Measurements from ENCODE around the gene UBR1.
"Not testable (repeated sequence)": the region's sequence is repeated elsewhere in the genome, so short reads cannot be mapped to it uniquely, and the experiment has no call there.

Gene UBR1

DNA sequence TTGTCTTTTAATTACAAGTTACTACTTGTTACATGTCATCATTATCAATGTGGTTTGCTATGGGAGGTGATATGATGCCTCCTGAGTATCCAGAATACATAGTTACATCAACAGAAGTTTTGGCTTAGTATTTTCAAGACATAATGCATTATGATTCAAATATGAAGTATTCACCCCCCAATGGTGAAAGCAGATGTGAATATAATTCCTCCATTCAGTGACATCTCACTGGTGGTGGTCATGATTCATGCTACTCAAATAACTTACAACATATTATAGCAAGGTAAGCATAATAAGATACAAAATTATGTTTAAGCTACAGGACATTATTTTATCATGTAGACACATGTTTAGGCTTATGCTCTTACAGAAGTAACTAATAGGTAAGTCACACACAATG is 150.3 kb downstream of the UBR1 start:
- DNase-seq = no peak

DNA sequence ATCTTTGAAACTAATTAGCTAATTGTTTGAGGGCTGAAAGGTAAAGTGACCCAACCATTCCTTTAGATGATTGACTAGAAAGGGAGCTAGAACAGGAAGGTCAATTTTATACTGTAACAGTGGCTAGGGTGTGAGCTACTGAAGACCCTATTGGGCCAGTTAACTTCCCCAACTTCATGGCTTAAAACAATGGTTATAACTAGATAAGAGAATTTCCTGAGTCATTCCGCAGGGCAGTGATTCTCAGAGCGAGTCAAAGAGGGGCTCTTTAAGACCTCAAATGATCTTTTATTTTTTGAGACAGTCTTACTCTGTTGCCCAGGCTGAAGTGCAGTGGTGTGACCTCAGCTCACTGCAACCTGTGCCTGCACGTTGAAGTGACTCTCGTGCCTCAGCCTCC is 151.5 kb downstream of the UBR1 start:
- no peak for DNase-seq

DNA sequence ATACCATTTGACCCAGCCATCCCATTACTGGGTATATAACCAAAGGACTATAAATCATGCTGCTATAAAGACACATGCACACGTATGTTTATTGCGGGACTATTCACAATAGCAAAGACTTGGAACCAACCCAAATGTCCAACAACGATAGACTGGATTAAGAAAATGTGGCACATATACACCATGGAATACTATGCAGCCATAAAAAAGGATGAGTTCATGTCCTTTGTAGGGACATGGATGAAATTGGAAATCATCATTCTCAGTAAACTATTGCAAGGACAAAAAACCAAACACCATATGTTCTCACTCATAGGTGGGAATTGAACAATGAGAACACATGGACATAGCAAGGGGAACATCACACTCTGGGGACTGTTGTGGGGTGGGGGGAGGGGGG is 156.9 kb downstream of the UBR1 start:
- not testable (repeated sequence) for DNase-seq

DNA sequence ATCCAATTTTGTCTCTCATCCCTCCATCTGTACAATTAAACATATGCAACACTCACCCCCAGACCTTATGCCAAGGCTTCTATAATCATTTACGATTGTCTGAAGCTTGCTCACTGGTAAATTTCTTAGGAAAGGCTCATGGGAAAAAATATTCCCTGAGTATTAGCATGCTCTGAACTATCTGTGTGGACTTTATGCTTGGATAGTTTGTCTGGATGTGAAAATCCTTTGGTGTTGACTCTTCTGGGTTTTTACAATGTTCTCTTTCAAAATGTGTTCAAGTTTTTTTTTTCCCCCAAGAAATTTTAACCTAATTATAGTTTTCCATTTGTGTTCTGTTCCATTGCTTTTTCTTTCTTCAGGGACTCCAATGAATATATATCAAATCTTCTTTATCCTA is 165.3 kb downstream of the UBR1 start:
- no peak for DNase-seq

DNA sequence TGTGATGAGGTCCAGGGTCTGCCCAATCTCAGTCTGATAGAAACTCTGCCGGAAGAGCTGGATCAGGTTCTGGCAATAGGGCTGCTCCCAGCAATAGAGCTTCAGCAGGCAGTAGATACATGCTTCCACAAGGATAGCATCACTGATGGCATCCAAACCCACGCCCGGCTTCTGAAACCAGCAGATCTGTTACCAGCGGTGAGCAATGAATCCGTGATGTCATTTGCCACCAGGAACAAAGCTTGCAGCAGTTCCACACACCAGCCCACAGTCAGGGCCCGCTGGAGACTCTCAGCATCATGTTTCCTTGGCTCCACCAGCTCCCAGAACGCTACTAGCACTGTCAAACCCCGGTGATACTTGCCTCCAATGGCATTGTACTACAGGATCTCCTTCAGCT is 166.0 kb downstream of the UBR1 start:
- no peak for DNase-seq

DNA sequence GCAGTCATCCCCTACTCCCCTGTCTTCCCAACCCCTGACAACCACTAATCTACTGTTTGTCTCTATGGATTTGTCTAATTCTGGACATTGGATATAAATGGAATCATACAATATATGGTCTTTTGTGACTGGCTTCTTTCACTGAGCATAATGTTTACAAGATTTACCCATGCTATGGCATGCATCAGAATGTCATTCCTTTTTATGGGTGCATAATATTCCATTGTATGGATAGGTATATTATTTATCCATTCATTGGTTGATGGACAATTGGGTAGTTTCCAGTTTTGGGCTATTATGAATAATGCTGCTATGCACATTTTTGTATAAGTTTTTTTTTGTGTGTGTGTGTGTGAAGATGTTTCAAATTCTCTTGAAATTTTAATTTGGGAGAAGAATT is 168.7 kb downstream of the UBR1 start:
- DNase-seq = no peak

DNA sequence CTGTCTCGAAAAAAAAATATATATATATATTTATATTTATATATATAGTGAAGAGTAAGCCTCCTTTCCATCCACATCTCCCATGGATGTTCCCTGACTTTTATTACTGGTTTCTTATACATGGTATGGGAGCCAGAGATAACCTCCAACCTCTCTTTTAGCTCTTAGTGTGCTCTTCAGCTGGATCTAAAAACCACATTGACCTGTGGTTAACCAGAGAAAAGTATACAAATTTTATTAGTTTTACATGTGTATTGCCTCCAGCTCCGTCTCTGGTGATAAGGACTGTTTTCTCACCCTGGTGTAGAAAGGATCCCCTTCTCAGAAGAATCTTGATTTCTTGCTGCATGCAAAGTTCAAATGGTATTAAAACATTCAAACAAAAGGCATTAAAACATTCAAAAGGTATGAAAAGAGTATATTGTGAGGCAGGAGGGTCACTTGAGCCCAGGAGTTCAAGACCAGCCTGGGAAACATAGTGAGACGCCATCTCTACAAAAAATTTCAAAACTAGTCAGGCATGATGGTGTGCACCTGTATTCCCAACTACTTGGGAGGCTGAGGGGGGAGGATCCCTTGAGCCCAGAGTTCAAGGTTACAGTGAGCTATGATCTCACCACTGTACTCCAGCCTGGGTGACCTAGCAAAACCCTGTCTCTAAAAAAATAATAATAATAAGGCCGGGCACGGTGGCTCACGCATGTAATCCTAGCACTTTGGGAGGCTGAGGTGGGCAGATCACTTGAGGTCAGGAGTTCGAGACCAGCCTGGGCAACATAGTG is 171.8 kb downstream of the UBR1 start:
- no peak for DNase-seq

DNA sequence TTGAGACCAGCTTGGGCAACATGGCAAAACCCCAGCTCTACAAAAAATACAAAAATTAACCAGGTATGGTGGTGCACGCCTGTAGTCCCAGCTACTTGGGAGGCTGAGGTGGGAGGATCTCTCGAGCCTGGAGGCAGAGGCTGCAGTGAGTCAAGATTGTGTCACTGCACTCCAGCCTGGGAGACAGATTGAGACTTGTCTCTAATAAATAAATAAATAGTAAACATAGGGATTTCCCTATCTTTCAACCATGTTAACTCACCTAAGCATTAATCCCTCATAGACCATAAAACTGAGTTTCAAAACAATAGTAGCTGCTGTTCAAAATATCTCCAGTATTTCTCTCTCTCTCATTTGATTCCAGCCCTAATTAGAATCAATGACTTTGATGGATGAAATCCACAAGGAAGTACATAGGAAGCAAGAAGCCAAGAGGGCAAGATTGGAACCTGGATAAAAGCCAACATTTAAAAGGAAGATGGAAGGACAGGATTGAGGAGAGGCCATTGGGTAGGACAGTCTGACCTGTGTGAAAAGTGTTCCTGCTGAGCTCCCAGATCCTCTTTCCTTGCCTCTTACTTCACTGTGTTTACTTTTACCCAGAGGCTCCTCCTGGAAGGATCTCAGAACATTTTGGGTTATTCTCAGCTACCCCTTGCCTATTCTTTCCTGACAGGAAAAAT is 172.9 kb downstream of the UBR1 start:
- DNase-seq = no peak

DNA sequence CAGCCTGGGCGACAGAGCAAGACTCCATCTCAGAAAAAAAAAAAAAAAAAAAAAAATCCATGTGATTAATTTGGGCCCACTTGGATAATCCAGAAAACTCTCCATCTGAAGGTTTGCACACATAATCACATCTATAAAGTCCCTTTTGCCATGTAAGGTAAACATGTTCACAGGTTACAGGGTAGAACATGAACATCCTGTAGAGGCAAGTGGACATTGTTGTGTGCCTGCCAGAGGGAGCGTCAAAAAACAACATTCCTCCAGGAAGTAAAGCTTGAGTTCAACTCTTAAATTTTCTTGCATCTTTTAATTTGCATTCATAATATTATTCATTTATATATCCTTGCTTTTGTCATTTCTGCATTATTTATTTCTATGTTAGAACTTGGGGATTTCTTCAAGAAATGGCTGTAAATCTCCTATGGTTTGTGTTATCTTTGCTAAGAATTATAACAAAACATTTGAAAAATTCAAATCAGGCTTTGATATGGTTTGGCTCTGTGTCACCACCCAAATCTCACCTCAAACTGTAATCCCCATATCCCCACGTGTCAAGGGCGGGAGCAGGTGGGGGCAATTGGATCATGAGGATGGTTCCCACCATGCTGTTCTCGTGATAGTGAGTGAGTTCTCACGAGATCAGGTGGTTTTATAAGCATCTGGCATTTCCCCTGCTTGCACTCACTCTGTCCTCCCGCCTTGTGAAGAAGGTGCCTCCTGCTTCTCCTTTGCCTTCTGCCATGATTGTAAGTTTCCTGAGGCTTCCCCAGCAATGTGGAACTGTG is 173.9 kb downstream of the UBR1 start:
- no peak for DNase-seq

DNA sequence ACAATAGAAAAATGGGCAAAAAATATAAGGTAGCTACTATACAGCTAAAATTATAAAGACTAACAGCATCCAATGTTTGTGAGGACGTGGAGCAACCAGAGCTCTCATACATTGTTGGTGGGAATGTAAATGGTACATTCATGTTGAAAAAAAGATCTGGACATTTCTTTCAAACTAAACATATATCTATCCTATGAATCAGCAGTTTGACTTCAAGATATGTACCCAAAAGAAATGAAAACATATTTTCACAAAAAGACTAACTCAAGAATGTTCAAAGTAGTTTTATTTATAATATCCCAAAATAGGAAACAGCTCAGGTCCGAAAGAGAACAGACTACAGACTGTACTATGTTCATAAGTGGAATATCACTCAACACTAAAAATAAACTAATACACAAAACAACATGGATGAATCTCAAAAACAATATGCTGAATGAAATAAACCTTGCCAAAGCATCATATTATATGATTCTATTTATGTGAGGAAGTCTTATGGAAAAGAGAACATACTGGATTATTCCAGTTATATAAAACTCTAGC is 176.5 kb downstream of the UBR1 start:
- DNase-seq = no peak

DNA sequence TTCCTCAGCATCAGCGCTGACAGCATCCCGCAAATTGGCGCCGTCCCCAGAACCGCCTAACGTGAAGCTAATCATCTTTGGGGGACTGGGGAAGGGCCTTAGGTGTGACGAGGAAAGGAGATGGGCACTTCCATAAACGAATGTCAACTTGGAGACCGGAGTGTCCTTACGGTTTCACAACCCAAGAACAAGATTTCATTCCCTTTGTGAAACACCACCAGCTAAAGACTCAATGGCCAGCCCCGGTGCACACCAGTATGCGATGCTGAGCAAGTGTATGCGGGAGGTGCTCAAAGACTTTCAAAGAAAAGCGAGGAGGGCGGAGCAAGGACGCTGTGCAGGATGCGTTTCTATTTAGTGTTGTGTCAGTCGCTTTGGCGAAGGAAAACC is 184.5 kb downstream of the UBR1 start:
- DNase-seq = peak; percentile 51 to 61

DNA sequence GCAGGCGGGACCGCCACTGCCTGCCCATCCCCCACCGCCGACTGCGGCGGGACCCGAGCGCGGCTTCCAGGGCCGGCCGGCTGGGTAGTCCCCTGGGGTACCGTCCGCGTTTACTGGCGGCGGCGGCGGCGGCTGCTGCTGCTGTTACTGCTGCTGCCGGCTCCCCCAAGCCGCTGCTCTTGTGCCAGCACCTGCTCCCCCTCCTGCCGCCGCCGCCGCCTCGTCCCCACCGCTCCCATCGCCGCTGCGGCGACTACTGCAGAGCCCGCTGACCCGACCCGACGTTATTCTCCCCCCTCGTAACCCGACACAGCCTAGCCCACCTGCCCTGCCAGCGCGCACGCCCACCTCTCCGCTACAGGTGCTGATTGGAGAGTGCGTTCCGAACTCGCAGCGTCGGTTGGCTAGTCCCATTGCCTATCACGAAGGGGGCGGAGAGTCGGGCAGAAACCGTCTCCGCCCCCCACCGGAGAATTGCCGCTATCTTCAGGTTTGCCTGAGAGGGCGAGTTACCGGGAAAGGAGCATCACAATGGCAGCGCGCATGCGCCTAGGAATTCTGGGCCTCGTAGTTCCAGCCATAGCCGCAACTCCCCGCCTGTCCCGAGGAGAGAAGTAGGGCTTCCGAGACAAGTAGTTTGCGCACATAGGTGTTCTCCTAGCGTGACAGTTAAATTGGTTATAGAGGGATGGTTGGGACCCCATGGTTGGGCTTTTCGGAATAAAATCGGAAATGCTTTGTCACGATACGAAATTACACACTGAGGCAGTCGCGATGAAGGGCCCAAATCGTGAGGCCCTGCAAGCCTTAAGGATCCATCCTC is 185.1 kb downstream of the UBR1 start, which contains the start of gene TTBK2:
TTBK2 (minus strand) TSS at position 260 of the 823 bp plus-strand sequence. CDS start 42,161 bp downstream, outside the sequence.
- DNase-seq = peak; percentile 98 to 99

DNA sequence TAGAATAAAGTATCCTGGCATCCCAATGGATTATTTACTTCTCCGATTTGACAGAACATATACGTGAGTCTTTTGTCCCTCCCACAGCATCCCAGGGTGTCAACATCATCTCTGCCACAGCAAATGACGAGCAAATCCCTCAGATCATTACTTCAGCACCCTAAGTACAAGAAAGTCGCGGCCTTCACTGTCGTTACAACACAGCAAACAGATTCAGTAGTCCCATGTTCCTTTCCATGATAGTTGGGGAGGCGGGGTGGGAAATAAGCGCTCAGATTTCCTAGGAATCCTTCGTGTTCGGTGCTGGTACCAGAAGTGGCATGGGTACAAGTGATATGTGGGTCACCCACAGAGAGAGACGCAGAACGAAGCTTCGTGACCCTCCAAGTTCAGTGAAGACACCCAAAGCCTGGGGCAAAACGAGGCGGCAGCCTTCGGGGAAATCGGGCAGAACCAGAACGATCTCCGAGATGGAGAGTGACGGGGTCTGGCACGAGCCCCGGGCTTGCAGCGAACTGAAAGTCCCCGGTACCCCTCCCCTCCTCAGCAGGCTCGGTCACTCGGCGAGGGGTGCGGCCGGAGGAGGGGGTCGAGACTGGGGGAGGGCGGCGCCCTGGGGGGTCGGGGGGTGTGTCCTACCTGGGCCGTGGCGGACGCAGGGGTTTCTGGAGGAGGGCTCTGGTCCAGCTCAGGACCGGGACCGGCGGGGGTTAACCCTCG is 185.9 kb downstream of the UBR1 start:
- DNase-seq = peak; percentile 9 to 55

DNA sequence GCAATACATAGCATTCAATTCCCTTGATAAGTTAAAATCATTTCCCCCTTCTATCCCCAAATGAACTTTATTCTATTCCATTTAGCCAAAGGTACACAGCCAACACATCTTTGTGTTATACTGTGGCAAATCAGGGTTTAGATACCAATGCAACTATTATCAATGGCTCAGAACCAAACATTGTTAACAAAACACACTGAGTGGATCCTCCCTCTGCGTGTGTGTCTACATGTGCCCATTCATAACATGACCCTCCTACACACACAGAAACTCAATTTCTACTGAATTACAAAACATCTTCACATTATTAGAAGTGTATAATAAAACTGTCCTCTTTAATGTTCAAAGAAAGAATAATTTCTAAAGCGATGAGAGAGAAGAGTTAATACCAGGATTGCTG is 186.5 kb downstream of the UBR1 start:
- no peak for DNase-seq

DNA sequence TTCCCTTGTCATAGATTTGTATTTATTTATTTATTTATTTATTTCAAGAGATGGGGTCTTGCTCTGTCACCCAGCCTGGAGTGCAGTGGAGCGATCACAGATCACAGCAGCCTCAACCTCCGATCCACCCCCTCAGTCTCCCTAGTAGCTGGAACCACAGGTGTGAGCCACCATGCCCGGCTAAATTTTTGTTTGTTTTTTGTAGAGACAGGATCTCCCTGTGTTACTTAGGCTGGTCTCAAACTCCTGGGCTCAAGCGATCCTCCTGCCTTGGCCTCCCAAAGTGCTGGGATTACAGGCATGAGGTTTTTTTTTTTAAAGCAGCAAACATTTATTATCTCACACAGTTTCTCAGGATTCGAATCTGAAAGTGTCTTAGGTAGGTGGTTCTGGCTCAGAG is 187.8 kb downstream of the UBR1 start:
- no peak for DNase-seq

DNA sequence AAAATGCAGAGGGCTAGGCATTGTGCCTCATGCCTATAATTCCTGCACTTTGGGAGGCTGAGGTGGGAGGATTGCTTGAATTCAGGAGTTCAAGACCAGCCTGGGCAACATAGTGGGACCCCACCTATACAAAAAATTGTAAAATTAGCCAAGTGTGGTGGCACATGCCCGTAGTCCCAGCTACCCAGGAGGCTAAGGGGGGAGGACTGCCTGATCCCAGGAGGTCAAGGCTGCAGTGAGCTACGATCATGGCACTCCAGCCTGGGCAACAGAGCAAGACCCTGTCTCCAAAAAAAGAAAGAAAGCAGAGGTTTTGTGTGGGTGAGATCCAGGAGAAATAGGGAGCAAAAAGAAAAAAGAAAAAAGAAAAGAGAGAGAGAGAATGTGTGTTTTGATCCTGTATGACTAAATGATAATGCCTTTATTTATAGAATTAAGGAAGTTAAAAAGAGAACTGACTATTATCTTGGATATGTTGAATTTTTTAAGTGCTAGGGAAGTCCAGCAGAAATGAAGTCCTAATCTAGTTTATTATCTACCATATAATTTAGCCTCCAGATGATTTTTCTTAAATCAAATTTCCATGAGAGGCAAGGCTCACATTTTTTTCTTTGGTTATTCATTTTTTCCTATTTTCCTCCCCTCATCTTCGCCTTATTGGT is 190.1 kb downstream of the UBR1 start:
- no peak for DNase-seq

DNA sequence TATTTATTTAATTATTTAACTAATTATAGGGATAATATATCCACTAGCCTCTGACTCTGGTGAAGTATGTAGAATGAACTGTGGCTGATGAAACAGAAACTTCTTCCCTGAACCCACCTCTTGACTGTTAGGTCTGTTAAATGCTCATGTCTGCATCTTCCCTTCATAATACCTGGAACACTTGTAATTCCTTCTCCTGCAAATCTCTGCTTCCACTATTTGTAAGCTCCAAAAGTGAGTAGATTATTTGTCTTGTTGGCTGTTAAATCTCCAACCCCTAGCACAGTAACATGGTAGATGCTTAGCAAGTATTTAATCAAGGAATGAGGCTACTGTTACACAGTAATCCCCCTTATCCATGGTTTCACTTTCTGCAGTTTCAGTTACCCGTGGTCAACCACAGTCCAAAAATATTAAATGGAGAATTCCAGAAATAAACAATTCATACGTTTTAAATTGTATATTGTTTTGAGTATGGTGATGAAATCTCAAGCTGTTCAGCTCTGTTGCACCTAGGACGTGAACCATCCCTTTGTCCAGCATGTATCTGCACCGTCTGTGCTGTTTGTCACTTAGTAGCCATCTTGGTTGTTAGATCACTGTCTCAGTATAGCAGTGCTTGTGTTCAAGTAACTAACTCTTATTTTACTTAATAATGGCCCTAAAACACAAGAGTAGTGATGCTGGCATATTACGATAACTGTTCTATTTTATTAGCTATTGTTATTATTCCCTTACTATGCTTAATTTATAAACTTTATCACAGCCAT is 190.9 kb downstream of the UBR1 start:
- DNase-seq = no peak

DNA sequence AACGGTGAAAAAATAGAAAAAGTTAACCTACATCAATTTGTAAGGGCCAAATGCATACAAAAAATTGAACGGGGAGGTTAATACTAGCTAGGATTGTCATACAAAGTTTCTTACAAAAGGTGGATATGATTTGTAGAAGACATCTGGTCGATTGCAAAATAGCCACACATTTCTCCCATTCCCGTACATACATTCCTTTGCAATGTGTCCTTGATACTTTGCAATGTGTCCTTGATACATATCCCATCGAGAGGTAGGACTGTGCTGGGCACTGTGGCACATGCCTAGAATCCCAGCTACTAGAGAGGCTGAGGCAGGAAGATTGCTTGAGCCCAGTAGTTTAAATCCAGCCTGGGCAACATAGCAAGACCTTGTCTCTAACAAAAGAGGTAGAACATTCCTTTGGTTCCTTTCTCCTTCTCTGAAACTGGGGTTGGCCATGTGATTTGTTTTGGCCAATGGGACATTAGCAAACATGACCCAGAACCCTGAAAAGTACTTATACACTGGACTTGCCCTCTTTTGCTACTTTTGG is 194.7 kb downstream of the UBR1 start:
- DNase-seq = no peak

DNA sequence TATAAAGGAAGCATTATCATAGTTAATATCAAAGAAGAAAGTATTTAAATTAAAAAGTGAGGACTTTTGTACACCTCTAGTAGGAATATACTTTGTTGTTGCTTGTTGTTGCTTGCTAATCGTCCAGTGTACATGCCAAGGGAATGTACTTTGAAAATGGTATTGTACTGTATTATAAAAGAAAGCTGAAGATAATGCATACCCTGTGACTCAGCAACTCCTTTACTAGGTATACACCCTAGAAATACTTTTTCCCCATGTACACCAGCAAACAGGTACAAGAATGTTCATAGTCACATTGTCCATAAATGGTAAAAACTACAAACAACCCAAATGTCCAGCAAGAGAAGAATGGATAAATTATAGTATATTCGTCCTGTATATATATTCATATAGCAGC is 197.3 kb downstream of the UBR1 start:
- DNase-seq = no peak

All from hippocampal formation (tissue), 2 donors.